Activated CD4-positive, alpha-beta T cell treated with anti-CD3 and anti-CD28 coated beads, Interleukin-2, amount 50 U/mL, for 1 hour (primary cell): ENCODE results near the gene C1orf74.

Experiments used
- DNase-seq: peaks from one replicate; pipeline ENCODE4 v3.0.0-alpha.2; 2020

C1orf74 gene

GRCh38 chr1:209784265-209785169, at the start of gene C1orf74:
Gene C1orf74 (minus strand): TSS chr1:209784559. CDS start chr1:209783634, 925 bp downstream.
- peak; percentile 99 for DNase-seq

DNA sequence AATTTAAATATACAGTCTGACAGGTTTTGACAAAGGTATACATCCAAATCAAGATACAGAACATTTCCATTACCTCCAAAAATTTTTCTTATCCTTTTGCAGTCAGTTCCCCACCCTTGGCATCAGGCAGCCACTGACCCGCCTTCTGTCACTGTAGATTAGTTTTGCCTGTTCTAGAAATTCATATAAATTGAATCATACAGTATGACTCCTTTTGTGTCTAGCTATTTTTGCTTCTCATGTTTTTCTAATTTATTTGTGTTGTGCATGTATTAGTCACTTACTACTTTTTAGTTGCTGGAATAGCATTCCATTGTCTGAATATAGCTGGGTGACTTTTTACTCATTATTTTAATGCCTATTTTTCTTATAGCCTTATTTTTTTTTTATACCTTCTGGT, 47.3 kb upstream of the C1orf74 start:
- DNase-seq: no peak

DNA sequence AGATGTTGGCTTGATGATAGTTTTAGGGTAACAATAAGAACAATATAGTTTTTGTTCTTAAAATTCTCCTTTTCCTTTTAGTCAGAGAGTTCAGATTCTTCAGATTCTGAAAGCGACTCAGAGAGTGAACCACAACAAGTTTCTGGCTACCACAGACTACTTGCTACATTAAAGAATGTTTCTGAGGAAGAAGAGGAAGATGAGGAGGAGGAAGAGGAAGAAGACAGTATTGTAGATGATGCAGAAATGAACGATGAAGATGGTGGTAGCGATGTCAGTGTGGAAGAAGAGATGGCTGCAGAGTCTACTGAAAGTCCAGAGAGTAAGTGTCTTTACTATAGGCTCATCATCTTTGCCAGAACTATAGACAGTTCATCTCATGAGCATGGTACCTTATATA, 46.4 kb upstream of the C1orf74 start:
- no peak for DNase-seq

GRCh38 chr1:209829716-209830115, 45.4 kb upstream of the C1orf74 start:
- no peak for DNase-seq

- DNase-seq: peak; percentile 91
These were observed 43.3 kb upstream of the C1orf74 start, which contains the start of gene UTP25 for GRCh38 chr1:209827384-209828262. Gene UTP25 (plus strand): TSS chr1:209827972. CDS start chr1:209828064, 92 bp downstream.

DNA sequence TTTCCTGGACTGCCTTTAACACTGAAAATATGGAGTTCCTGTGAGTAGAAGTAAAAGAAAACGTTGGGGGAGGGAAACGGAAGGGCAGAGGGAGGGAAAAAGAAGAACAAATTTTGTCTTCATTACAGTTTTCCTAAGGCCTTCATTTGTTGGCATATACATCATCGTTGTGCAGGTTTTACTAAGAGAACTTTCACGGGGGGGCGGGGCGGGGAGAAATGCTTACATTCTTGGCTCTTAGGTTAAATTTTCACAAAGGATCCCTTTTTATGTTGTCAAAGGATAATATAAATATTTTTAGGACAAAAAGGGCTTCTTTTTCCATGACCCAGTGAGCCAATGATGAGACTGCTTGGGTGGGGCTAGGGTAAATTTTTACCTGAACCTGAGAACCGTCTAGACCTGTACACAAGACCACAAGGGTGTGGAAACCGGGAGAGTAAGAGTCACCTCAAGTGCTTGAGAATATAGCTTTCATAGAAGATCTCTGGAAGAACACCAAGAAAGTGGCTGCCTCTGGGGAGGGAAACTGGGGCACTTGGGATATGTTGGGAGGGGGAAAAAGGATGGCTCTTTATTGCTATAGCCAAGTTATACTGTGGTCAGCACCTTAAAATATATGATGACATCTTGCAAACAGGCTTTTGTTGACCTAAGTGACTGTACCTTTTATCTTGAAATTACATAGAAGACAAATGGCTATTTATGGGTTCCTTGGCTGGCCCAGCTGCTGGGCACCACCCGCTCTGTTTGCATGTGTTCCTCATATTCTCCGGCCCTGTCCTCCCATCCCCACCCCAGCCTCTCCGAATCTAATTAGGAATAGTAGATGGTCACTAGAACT, 41.5 kb upstream of the C1orf74 start:
- no peak for DNase-seq

DNA sequence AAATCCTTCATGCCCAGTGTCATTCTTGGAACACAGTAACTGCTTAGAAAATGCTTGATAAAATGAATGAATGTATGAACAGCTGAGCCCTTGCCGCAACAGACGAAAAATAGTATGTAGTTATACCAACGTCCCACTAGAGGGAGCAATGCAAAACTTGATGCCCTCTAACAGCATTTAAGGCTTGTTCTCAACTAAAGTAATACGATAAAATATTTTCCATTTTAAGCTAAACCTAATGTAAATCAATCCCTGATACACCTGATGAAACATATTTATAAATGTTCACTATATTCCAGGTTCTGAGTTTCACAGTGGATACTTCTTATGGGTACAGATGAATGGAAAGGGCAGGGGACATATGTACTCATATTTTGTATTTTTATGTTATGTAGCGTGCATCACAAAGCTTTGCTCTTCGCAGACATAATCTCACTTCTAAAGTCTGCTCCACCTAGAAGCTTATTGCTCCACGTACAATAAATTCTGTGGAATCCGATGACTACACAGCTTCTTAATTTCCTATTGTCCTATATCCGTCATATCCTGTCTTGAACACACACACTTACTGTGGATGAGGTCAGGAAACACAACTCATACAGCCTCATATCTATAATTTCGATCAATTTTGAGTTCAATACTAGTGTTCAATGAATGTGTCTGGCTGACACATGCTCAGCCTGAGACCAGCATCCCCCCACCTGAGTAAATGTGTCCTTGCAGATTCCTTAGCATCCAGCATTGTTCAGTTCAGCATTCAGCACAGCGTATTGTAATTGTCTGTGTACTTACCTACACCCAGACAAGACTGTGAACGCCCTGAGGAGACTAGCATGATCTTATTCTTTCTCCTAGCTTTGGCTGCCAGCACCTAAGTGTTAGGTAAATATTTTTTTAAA, 39.0 kb upstream of the C1orf74 start:
- DNase-seq: no peak

DNA sequence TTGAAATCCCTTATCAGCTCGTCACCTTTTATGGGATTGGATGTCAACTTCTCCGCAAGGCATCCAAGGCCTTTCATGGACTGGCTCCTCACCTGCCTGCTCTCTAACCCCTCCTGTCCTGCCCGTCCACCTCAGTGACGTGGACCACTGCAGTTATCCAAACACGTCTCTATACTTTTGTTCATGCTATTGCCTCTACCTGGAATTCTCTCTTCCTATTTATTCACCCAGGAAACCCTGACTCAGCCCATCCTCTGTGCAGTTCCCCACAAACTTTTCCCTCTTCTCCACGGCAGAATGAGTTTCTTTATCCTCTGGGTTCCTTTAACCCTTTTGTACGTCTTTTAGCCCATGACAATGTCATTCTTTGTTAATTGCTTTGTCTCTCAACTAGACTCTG, 38.3 kb upstream of the C1orf74 start:
- DNase-seq: no peak

- DNase-seq: no peak
These were observed 36.6 kb upstream of the C1orf74 start for GRCh38 chr1:209820986-209821385.

DNA sequence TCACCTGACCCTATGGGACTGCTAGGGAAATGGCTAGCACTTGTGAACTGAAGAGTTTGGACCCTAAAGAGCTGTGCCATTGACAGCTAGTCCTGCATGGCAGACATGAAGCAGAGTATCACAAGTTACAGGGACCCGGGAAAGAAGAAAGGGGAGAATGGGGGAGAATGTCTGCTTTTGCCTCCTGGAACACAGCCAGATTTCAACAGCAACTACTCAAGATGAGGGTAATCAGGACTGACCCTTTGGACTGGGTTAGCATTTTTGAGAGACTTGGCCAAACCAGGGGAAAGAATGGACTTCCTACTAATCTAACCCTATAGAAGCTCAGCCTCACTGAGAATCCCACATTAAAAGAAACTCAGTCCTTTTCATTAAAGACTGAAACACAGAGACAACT, 34.7 kb upstream of the C1orf74 start:
- DNase-seq: no peak

GRCh38 chr1:209817691-209818090, 33.3 kb upstream of the C1orf74 start:
- no peak for DNase-seq

DNA sequence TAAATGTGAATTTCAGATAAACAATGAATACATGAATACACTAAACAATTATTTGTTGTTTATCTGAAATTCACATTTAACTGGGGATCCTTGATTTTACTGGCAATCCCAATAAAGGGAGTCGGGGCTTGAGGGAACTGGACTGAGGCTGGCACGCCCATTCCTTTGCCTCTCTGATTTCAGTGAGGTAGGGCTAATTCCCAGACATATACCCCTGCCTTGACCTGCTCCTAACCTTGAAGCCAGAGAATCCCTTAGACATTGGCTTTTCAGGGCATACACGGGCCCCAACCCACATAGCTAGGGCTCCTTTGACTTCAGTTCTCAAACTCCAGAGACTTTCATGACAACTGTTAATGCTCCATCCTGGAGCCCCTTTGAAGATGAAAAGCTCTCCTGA, 32.6 kb upstream of the C1orf74 start:
- DNase-seq: no peak

GRCh38 chr1:209815931-209816341, 31.6 kb upstream of the C1orf74 start:
- DNase-seq: no peak

GRCh38 chr1:209815490-209815889, 31.1 kb upstream of the C1orf74 start:
- DNase-seq: no peak

GRCh38 chr1:209813902-209814301, 29.5 kb upstream of the C1orf74 start:
- DNase-seq: no peak

- no peak for DNase-seq
These were observed 26.4 kb upstream of the C1orf74 start for GRCh38 chr1:209810783-209811182.

- no peak for DNase-seq
These were observed 25.3 kb upstream of the C1orf74 start for GRCh38 chr1:209809611-209810010.

DNA sequence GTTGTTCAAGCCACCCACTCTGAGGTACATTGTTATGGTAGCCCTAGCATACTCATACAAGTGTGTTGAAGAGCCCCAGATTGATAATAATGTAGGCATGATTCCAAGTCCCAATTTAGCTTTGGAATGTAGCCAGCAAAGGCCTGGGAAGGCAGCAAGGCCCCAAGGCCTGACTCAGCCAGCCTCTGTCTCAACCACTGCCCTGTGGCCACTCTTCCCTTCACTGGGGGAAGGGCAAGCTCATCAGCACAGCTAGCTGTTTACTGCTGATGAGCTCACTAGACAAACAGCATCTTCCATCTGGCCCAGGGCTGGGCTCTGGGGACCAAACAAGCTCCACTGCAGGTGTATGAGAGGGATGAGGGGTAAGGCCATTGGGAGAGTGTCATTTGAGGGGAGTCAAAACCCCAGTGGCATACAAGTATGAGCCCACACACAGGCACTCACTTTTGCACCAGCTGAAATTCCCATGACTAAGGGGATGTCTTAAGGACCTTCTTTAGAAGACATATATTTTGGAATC, 23.8 kb upstream of the C1orf74 start:
- DNase-seq: no peak

DNA sequence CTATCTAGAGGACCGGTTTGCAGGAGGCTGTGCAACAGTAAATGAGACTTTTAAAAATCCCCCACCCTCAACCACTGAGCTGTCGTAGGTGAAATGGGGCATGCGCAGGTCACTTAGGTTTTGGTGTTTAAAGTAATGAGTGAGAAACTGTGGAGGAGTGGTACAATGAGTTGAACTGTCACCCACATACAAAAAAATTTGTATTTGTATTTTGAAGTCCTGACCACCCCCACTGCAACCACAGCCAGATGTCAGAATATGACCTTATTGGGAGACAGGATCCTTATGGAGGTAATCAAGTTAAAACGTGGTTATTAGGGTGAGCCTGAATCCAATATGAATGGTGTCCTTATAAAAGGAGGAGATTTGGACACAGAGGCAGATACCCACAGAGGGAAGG, 23.1 kb upstream of the C1orf74 start:
- DNase-seq: no peak

- peak; percentile 65 for DNase-seq
These were observed 21.8 kb upstream of the C1orf74 start, which contains the start of gene IRF6 for GRCh38 chr1:209805875-209806760. Gene IRF6 (minus strand): TSS chr1:209806142. CDS start chr1:209801413, 4,729 bp downstream.
